22Rv1 (cell line): ENCODE measurements around the gene CXCL14.
A peak's percentile ranks its signal among the peaks of the same experiment; 100 is the strongest.

Experiments used
- H3K27ac ChIP-seq: fragments of 450-650 bp; 2 replicates; pipeline ENCODE4 v1.5.1; 2017
- CTCF ChIP-seq: fragments of 450-650 bp; IDR thresholded peaks from 2 replicates; pipeline ENCODE4 v1.5.1; 2017; ENCODE audit warnings: mild to moderate bottlenecking
- ZFX ChIP-seq: fragments of 450-650 bp; IDR thresholded peaks from 2 replicates; pipeline ENCODE4 v1.6.1; 2017; ENCODE audit warnings: antibody characterized with exemption, borderline replicate concordance

Gene CXCL14

DNA sequence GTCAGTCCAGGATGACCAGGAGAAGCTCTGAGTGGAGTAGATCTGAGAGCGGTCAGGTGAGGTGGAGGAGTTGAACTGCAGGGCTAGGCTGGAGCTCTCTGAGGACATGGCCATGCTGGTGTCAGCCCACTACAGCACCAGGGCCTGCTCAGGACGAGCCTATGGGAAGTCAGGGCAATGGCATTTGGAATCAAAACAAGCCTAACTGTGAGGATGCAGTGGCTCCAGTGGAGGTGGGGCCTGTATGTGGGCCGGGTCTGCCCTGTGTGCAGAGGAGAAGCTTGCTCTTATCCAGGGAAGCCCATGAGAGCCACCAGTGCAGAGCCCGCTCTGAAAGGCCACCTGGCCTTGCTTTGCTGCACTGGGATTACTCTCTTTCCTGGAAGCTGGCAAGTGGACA, 11.1 kb downstream of the CXCL14 start:
- no peak for TF ChIP-seq ZFX
- TF ChIP-seq CTCF, result no peak

GRCh38 chr5:135566422-135567400, 12.1 kb downstream of the CXCL14 start:
- no peak overlapping the region for H3K27ac ChIP-seq
- TF ChIP-seq ZFX (no peak), CTCF (peak; percentile 41)

More for the DNA sequence above, 11.1 kb downstream of the CXCL14 start:
- H3K27ac ChIP-seq, result no peak overlapping the region

DNA sequence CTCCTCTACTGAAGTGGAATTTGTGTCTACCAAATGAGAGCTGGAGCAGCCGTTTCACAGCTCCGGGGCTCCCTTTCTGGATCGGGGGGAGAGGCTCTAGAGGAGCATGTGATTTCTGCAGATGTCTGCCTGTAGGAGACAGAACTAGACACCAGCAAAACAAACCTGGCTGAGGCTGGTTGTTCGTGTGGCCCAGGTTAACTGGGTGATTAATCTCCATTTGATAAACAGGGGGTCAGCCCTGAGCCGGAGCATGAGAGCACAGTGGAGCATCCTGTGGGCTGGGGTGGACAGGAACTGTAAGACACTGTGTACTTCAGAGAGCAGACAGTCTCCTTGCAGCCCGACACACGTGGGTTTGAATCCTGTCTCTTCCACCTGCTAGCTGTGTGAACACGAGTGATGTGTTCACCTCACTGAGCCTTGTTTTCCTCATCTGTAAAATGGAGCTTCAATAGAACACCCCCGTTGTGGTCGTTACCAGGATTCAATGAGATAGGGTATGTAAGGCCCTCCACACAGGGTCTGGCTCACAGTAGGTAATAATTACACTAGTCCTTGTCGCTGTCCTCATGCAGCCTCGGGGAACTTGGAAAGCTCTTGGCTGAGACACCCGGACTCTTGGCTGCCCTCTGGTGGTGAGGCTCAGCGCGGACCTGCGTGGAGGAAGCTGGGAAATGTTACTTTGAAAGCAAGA, 12.9 kb downstream of the CXCL14 start:
- TF ChIP-seq CTCF (peak; percentile 96), ZFX (no peak)
- no peak overlapping the region for H3K27ac ChIP-seq

GRCh38 chr5:135565266-135565665, 13.5 kb downstream of the CXCL14 start:
- TF ChIP-seq CTCF (no peak), ZFX (no peak)
- H3K27ac ChIP-seq, result no peak overlapping the region

- H3K27ac ChIP-seq, result no peak overlapping the region
- TF ChIP-seq CTCF (no peak), ZFX (no peak)
Observed at GRCh38 chr5:135564331-135564730, 14.5 kb downstream of the CXCL14 start.

DNA sequence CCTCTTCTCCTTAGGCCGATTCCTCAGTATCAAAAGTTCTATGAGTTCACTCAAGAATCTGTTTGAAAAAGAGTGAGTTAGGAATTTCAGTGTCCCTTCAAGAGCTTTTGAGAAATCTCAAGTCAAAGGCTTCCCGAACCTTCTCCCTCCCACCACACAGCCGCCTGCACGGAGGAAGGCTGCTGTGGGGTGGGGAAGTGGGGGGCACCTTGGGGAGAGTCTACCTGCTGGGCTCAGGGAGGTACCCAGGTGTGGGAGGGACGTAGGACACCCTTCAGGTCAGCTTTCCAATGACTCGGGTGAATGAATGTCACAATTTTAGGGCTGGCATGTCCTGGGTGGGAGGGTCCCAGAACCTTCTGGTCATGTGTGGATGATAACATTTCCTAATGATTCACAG, 17.5 kb downstream of the CXCL14 start:
- H3K27ac ChIP-seq, result no peak overlapping the region
- TF ChIP-seq ZFX (no peak), CTCF (no peak)

- no peak overlapping the region for H3K27ac ChIP-seq
- peak; percentile 88 for TF ChIP-seq CTCF
- TF ChIP-seq ZFX, result no peak
Observed at GRCh38 chr5:135560858-135561257, 17.9 kb downstream of the CXCL14 start.
